Kidney epithelial cell (primary cell): ENCODE results near the gene ZBTB47. TPM values are rescaled to one million over a fixed set of nuclear protein-coding genes. Genes with fewer than 3 reads are reported as not detected.

Experiments
- DNase-seq: peaks from one replicate; pipeline ENCODE4 v3.0.0-alpha.2; 2010; ENCODE audit warnings: low read depth
- H3K27me3 ChIP-seq: 2 replicates; pipeline ENCODE4 v1.6.0; 2011; ENCODE audit warnings: low read length; ENCODE audit not compliant: control insufficient read depth, insufficient read depth
- H3K36me3 ChIP-seq: 2 replicates; pipeline ENCODE4 v1.5.1; 2011; ENCODE audit warnings: low read length; ENCODE audit not compliant: control insufficient read depth, insufficient read depth
- H3K4me3 ChIP-seq: 2 replicates; pipeline ENCODE4 v1.5.1; 2011; ENCODE audit warnings: low read depth, mild to moderate bottlenecking, control low read depth, low read length
- total RNA-seq: library from RNA; depleted of rRNA; stranded (reverse); fragments of >200 nt; gene quantifications from 2 replicates; pipeline ENCODE4 v1.2.3, GENCODE V29; 2015
- TF ChIP-seq, protein P1 (sequence below): IDR thresholded peaks from 2 replicates; pipeline ENCODE4 v1.5.1; 2011; ENCODE audit warnings: mild to moderate bottlenecking, moderate library complexity, low read length, control low read depth, inconsistent platforms; ENCODE audit not compliant: insufficient read depth, poor library complexity, severe bottlenecking

The ZBTB47 gene
- total RNA-seq, 1 donor from 2014 or later = 8.8 TPM

DNA sequence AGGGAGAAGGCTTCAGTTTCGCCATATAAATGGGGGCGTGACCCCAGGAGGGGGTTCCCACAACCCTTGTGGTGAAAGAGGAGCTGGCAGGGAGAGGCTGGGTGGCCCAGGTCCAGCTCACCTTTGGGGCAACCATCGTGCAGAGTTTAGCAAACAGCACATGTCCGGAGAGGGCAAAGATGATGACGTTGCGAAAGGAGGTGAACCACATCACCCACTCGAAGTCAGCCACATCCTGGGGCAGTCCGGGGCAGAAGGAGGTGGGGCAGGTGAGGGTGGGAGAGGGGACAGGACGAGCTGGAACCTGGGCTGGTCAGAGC is 45.4 kb downstream of the ZBTB47 start:
- no peak overlapping the region for H3K4me3 ChIP-seq
- TF ChIP-seq, protein P1, sequence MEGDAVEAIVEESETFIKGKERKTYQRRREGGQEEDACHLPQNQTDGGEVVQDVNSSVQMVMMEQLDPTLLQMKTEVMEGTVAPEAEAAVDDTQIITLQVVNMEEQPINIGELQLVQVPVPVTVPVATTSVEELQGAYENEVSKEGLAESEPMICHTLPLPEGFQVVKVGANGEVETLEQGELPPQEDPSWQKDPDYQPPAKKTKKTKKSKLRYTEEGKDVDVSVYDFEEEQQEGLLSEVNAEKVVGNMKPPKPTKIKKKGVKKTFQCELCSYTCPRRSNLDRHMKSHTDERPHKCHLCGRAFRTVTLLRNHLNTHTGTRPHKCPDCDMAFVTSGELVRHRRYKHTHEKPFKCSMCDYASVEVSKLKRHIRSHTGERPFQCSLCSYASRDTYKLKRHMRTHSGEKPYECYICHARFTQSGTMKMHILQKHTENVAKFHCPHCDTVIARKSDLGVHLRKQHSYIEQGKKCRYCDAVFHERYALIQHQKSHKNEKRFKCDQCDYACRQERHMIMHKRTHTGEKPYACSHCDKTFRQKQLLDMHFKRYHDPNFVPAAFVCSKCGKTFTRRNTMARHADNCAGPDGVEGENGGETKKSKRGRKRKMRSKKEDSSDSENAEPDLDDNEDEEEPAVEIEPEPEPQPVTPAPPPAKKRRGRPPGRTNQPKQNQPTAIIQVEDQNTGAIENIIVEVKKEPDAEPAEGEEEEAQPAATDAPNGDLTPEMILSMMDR = no peak
- no peak for DNase-seq
- no peaks in the 10 kb centered on the region for H3K36me3 ChIP-seq
- peaks cover 25% of the 10 kb centered on the region for H3K27me3 ChIP-seq

DNA sequence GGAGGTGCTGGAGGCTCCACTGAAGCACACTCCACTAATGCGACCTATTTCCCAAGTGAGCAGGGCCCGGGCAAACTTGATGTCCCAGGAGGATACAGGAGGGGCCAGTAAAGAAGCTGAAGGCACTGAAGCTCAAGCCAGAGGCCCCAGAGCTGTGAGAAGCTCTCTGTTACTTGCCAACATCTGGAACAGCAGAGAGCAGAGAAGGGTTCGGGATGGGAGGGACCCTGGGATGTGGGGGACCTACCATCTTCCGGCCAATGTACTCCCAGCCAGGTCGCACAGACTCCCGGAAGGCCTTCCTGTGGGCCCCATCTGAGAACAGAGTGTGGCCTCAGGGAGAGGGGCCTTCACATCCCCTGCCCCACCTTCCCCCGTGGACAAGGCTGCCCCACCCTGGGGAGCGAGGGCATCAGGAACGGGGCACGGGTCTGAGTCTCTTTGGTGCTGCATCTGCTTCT is 46.0 kb downstream of the ZBTB47 start:
- no peak for DNase-seq
- Histone ChIP-seq H3K36me3 (no peaks in the 10 kb centered on the region), H3K27me3 (peaks cover 25% of the 10 kb centered on the region), H3K4me3 (no peak overlapping the region)
- TF ChIP-seq, protein P1 = no peak

DNA sequence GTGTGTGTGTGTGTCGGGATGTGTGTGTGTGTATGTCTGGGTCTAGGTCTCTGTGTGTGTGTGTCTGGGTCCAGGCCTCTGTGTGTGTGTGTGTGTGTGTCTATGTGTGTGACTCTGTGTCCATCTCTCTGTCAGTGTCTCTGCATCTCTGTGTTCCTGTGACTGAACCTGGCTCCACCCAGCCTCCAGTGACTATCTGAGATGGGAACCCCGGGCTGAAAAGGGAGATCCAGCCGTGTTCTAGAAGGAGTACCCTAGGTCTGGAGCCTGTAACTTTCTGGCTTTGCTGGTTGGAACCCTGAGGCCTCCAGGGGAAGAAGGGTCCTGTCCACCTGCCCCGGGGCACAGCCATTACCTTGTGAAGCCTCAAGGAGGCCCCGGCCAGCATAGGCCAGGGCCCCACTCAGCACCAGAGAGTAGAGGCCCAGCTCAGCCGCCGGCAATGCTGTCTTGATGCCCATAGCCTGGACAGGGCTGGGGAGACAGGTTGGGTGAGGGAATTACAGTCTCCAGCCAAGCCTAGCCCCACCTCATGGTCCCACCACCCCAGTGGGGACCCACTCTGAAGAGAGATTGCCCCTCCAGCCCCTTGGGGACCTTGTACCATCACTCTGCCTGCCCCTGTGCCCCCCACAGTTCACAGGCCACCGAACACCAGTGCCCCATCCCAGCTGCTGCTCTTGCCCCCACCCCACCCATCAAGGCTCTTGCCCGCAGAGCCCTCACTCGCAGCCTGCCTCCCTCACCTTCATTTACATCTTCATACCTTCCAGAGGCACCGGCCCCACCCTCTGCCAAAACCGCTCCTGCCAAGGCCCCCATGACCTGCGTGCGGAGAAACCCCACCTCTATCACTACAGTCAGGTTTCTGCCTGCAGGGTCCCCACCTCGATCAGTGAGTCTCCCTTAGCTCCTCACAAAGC is 47.1 kb downstream of the ZBTB47 start:
- no peak for DNase-seq
- no peak overlapping the region for H3K4me3 ChIP-seq
- TF ChIP-seq, protein P1 = no peak
- H3K27me3 ChIP-seq = peaks cover 23% of the 10 kb centered on the region
- no peaks in the 10 kb centered on the region for H3K36me3 ChIP-seq

DNA sequence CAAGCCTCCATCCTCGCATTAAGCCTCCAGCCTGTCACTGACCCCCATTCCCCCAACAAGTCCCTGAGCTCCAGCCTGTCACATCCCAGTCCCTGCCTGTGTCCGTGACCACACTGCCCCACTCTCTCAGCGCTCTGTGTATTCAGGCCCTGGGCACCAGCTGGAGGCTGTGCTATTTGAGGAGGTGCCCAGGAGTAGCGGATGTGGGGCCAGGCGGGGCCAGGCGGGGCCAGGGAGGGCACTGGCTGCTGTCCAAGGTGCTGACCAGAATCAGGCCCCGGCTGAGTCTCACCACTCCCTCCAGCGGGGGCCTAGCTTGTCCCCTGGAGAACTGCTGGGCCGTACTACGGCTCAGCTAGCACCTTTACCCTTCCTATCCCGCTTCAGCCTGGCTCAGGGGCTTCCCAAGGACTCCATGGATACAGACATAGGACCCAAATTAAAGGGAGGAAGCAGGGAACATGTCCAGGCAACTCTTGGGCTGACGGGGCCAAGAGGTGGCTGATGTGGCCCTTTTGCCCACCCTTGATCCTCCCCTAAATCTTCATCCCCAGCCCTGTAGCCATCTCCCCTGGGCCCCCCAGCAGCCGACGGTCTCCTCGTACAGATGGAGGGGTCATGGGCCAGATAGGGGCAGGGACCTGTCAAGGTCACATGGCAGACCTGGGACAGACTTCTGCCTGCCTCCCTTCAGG is 48.0 kb downstream of the ZBTB47 start:
- Histone ChIP-seq H3K36me3 (no peaks in the 10 kb centered on the region), H3K27me3 (peaks cover 22% of the 10 kb centered on the region), H3K4me3 (no peak overlapping the region)
- TF ChIP-seq, protein P1 = no peak
- no peak for DNase-seq

DNA sequence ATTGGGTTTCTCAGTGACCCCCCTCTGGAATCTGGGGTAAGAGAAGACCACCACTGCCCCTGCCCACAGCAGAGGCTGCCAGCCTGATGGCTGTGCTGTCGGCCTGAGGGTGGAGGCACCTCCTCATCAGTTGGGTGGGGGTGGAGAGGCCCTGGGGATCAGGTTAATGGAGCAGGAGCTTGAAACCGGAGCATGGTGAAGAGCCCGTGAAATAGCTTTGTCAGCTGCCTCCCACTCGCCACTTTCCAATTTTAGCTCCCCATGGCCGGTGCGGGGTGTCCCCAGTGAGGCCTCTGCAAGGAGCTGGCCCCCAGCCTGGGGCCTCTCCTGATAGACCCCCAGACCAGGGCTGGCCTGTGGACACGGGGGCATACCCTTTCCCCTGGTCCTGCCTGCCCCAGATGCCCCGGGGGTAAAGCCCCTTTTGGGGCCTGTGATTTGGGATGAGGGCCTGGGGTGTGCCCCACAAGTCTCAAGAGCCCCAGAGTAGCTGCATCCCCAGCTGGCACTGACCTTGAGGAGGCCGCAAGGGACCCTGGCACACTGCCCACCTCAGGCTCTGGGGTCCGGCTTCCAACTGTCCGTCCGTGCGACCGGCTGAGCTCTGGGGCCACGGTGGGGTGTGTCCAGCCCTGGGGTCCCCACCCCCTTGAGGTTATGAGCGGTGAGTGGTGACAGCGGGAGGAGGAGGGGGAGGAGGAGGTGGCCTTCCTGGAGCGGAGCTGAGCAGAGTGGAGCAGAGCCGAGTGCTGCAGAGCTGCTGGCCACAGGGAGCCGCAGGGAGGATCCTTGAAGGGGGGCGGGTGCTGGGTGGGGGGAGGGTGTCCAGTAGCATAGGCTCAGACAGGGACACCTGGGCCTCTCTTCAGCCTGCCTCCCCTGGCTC is 48.8 kb downstream of the ZBTB47 start, which contains the start of gene HHATL:
Gene HHATL (minus strand): TSS at position 733 of the 886 bp plus-strand sequence. CDS start 1,972 bp downstream, outside the sequence.
- Histone ChIP-seq H3K36me3 (no peaks in the 10 kb centered on the region), H3K27me3 (peaks cover 24% of the 10 kb centered on the region), H3K4me3 (no peak within 1 kb of the TSS)
- DNase-seq = no peak
- TF ChIP-seq, protein P1 = no peak
